HG02623 (cell line): ENCODE data around the gene PRSS35.
A peak's percentile ranks its signal among the peaks of the same experiment; 100 is the strongest.
"Not testable (repeated sequence)": the region's sequence is repeated elsewhere in the genome, so short reads cannot be mapped to it uniquely, and the experiment has no call there.

Source experiments
- ATAC-seq: cut with Tn5 transposase; IDR thresholded peaks from one replicate; pipeline ENCODE4 v1.9.1; 2021; ENCODE audit warnings: moderate library complexity; ENCODE audit not compliant: unreplicated experiment

PRSS35 gene

DNA sequence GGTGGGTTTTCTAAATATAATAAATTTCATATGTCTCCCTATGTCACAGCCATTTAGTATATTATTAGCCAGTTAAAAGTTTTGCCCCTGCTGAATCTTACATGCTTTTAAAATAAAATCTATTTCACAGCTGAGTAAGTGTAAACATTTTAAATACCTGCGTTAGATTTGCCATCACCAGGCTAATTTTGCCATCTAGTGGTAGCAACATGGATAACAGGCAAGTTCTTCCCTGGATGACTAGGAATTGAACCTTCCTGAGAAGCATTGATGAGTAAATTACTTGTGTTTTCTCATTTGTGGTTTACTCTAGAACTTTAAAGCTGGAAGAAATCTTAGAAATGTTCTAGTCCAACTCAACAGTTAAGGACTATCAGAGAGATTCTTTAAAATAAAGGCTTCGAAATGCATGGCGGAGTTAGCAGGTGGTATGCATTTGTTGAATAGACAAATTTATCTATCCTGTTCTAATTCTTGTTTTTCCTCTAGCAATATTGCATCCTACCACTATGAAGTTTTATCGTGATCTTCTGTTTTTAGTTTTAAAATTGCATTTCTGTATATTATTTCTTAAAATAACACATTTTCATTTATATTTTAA lies 2.6 kb downstream of the PRSS35 start:
- peak; percentile 44 for ATAC-seq

GRCh38 chr6:83517500-83517899 lies 5.2 kb downstream of the PRSS35 start:
- no peak for ATAC-seq

- no peak for ATAC-seq
These were observed 6.6 kb downstream of the PRSS35 start for GRCh38 chr6:83518816-83519480.

DNA sequence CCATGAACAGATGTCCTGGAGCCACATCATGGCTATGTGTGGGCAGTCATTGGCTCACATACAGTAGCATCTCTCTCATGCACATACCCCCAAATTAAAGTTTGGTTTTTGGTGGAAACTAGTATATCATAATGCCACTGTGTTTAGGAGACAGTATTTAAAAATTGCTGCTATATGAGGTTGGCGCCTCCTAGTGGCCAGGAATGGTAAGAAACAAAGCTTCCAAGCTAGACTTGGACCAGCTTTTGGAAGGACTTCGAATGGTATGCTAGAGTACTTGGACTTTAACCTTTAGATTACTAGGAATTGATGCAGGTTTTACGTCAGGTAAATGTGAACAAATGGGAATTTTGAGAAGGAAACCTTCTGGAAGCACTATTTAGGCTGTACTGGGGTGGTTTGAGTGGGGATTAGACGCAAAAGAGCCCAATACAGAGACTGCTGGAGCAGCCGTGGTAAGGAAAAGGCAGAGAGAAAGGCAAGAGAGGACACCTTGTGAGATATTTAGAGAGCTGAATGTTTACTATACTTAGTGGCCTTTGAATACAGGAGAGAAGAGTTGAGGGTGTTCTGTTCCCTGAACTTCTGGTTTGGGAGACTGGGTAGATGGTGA lies 23.8 kb downstream of the PRSS35 start:
- ATAC-seq = peak; percentile 71

DNA sequence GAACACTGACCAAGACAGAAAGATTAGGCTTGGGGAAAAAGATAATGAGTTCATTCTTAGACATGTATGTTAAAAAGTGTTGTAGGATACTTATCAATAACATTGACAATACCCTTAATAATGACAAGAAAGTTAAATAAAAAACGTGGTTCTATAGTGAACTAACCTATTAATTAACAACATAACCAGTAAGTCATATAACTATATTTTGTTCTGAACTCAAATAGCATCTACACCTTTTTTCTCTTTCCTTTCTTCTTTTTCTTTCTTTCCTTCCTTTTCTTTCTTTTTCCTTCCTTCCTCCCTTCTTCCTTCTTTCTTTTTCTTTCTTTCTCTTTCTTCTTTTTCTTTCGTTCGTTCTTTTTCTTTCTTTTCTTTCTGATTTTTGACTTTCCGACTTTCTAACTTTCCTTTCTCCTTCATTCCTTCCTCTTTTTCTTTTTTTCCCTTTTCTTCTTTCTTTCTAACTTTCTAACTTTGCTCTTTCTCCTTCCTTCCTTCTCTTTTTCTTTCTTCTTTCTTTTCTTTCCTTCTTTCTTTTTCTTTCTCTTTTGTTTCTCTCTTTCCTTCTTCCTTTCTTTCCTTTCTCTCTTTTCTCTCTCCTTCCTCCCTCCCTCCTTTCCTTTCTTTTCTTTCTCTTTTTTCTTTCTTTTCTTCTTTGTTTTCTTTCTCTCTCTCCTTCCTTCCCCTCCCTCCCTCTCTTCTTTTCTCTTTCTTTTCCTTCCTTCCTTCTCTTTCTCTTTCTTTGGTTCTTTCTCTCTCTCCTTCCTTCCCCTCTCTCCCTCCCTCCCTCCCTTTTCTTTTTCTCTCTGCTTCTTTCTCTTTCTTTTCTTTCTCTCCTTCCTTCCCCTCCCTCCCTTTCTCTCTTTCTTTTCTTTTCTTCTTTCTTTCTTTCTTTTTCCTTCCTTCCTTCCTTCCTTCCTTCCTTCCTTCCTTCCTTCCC lies 24.6 kb downstream of the PRSS35 start:
- no peak for ATAC-seq

GRCh38 chr6:83539678-83540077 lies 27.3 kb downstream of the PRSS35 start:
- ATAC-seq = no peak

DNA sequence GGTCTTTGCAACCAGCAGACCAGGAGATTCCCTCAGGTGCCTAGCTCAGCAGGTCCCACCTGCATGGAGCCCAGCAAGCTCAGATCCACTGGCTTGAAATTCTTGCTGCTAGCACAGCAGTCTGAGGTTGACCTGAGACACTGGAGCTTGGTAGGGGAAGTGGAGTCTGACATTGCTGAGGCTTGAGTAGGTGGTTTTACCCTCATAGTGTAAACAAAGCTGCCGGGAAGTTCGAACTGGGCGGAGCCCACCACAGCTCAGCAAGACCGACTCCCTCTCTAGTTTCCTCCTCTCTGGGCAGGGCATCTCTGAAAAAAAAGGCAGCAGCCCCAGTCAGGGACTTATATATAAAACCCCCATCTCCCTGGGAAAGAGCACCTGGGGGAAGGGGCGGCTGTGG lies 34.3 kb downstream of the PRSS35 start:
- ATAC-seq = no peak

- ATAC-seq = not testable (repeated sequence)
These were observed 38.1 kb downstream of the PRSS35 start for GRCh38 chr6:83550482-83550881.

DNA sequence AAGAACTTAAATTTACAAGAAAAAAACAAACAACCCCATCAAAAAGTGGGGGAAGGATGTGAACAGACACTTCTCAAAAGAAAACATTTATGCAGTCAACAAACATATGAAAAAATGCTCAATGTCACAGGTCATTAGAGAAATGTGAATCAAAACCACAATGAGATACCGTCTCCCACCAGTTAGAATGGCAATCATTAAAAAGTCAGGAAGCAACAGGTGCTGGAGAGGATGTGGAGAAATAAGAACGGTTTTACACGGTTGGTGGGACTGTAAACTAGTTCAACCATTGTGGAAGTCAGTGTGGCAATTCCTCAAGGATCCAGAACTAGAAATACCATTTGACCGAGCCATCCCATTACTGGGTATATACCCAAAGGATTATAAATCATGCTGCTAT lies 39.4 kb downstream of the PRSS35 start:
- not testable (repeated sequence) for ATAC-seq

DNA sequence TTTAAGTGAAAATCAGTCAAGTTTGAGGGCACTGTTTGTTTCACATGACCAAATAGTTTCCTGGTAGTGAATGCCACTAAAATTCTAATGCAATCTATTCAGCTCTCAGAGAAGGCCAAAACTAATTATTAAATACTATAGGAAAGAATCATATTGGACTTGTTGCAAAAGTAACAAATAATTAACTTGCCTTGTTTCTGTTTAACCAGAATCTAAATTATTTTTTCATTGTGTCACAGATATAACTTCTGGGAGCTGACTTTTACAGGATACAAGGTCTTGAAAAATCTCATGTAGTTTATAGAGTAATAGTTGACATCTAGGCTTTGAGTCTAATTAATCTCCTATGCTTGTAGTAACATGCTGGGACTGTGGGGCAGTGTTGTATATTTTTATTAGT lies 44.5 kb downstream of the PRSS35 start:
- ATAC-seq = no peak

- ATAC-seq = no peak
These were observed 46.6 kb downstream of the PRSS35 start for GRCh38 chr6:83558975-83559374.

DNA sequence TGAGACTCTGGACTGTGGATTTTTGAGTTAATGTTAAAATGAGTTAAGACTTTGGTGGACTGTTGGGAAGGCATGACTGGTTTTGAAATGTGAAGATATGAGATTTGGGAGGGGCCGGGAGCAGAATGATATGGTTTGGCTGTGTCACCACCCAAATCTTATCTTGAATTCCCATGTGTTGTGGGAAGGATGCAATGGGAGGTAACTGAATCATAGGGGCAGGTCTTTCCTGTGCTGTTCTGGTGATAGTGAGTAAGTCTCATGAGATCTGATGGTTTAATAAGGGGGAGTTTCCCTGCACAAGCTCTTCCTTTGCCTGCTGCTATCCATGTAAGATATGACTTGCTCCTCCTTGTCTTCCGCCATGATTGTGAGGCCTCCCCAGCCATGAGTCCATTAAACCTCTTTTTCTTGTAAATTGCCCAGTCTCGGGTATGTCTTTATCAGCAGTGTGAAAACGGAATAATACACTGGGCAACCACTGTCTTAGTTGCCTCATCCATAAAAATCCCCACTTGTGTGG lies 59.4 kb downstream of the PRSS35 start:
- ATAC-seq = not testable (repeated sequence)

DNA sequence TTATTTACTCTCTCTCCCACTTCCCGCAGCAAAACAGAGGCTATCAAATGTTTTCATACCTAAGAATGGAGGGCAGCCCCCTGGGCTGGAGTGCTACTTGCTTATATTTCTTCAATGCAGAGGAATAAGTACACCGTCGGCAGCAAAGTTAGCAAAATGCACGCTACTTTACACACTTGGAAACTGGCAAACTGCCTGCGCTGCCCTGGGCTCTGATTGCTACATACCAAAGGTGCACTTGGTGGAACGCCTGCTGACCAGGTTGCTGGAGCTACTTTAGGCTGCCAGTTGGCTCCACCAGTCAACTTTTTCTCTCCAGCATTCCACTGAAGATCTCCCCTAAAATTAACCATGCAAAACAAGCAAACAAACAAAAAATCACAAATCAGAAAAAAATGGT lies 62.4 kb downstream of the PRSS35 start:
- no peak for ATAC-seq
